Muscle of arm (tissue), 12 donors: ENCODE results near the gene FZD7. TPM values are rescaled to one million over a fixed set of nuclear protein-coding genes. Genes with fewer than 3 reads are reported as not detected.

Experiments used
- DNase-seq: peaks from one replicate; pipeline ENCODE4 v3.0.0-alpha.2; 2013
- polyA plus RNA-seq, 12 donors: library from polyadenylated mRNA; unstranded; fragments of 120-200 nt; gene quantifications; one replicate each; pipeline ENCODE4 v1.2.1, GENCODE V29; 2013; ENCODE audit not compliant: insufficient read length in 12 of 12

Gene FZD7
- polyA plus RNA-seq, 12 donors: 22.3 to 35.5 (median 27.6) TPM; not detected in 1

DNA sequence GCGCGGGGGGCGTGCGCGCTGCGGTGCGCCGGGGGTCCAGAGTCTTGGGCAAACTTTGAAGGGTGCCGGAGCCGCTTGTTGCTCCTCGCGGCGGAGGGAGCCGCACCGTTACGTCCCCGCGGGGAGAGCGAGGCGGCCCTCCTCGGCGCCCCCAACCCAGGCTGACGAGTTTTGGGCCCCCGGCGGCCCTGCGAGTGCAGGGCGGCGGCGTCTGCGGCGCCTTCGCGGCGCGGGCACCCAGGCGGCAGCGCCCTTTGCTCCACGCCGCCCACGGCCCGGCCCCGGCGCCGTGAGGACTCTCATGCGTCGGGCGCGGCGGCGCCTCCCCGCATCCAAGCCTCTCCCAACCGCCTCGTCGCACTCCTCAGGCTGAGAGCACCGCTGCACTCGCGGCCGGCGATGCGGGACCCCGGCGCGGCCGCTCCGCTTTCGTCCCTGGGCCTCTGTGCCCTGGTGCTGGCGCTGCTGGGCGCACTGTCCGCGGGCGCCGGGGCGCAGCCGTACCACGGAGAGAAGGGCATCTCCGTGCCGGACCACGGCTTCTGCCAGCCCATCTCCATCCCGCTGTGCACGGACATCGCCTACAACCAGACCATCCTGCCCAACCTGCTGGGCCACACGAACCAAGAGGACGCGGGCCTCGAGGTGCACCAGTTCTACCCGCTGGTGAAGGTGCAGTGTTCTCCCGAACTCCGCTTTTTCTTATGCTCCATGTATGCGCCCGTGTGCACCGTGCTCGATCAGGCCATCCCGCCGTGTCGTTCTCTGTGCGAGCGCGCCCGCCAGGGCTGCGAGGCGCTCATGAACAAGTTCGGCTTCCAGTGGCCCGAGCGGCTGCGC, 814 bp downstream of the FZD7 start:
- DNase-seq: no peak

GRCh38 chr2:202035089-202035940, 1.7 kb downstream of the FZD7 start:
- peak; percentile 70 for DNase-seq

DNA sequence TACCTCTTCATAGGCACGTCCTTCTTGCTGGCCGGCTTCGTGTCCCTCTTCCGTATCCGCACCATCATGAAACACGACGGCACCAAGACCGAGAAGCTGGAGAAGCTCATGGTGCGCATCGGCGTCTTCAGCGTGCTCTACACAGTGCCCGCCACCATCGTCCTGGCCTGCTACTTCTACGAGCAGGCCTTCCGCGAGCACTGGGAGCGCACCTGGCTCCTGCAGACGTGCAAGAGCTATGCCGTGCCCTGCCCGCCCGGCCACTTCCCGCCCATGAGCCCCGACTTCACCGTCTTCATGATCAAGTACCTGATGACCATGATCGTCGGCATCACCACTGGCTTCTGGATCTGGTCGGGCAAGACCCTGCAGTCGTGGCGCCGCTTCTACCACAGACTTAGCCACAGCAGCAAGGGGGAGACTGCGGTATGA, 2.3 kb downstream of the FZD7 start:
- no peak for DNase-seq

DNA sequence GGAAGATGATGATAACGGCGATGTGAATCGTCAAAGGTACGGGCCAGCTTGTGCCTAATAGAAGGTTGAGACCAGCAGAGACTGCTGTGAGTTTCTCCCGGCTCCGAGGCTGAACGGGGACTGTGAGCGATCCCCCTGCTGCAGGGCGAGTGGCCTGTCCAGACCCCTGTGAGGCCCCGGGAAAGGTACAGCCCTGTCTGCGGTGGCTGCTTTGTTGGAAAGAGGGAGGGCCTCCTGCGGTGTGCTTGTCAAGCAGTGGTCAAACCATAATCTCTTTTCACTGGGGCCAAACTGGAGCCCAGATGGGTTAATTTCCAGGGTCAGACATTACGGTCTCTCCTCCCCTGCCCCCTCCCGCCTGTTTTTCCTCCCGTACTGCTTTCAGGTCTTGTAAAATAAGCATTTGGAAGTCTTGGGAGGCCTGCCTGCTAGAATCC, 3.0 kb downstream of the FZD7 start:
- no peak for DNase-seq

DNA sequence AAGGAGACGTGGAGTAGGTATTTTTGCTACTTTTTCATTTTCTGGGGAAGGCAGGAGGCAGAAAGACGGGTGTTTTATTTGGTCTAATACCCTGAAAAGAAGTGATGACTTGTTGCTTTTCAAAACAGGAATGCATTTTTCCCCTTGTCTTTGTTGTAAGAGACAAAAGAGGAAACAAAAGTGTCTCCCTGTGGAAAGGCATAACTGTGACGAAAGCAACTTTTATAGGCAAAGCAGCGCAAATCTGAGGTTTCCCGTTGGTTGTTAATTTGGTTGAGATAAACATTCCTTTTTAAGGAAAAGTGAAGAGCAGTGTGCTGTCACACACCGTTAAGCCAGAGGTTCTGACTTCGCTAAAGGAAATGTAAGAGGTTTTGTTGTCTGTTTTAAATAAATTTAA, 3.4 kb downstream of the FZD7 start:
- DNase-seq: no peak

DNA sequence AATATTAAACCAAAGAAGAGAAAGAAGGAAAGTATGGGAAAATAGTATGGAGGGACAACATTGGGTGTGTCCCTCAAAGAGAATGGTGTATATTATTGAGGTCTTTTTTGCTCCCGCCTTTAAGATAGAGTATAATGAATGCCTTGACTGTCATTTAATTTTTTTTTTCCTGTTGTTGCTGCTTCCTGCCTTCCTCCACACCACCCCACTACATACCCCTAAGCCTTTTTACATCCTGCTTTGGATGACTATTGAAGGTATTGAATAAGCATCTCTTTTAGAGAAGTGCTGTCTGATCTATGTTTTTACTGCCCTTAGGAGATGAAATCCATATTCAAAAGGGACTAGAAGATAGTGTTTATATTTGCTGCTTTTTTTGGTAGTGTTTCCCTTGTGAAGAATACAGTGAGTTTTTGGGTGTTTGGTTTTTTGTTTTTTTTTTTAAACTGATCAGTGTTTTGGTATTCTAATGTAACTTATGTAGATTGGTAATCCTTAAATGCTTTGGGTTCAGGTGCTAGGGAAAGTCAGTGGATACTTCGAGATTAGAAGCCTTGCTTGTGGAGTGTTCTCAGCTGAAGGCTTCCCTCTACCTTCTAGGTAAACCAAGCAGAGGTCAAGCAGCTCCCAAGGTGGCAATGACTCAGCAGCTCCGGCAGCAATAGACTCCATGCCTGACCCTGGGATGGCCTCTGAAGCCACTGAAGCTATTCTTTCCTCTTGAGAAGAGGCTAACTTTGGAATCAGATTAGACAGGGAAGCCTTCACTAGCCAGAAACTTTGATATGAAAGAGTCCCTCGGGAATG, 5.0 kb downstream of the FZD7 start:
- DNase-seq: no peak

DNA sequence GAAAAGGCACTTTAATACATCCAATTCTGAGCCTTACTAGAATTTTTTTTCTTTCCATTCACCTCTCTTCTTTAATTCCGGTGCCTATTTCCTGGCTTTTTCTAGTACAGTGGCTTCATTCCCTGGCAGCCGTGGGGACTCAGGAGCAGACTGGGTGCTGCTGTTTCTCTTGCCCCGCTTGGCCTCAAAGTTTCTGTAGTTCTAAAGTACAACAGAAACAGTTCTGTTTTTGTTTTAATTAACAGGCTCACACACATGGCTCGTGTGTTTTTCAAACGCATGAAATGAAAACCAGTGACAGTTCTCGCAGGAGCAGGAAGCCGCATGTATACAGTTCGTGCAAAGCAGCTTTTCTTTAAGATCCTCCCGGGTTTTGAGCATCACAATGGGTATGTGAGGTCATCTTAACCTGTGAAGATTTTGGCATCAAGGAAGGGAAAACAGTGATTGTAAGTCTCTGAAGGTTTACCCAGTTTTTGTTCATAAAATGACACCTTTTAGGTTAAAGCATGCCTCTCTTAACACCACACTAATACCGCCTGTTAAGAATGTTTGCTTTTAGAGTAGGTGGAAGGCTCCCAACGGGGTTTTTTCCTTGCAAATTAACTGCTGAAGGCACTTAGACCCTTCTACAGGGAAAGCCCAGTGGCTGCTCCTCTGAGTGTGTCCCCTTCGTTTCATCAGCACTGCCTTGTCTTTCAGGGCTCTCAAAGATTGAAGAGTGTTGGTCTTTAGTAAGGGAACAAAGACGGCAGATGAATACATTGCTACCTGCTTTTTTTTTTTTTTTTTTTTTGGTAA, 5.8 kb downstream of the FZD7 start:
- DNase-seq: no peak

GRCh38 chr2:202040079-202040844, 6.6 kb downstream of the FZD7 start:
- DNase-seq: no peak

- no peak for DNase-seq
Measured at GRCh38 chr2:202042444-202042843, 8.8 kb downstream of the FZD7 start.

DNA sequence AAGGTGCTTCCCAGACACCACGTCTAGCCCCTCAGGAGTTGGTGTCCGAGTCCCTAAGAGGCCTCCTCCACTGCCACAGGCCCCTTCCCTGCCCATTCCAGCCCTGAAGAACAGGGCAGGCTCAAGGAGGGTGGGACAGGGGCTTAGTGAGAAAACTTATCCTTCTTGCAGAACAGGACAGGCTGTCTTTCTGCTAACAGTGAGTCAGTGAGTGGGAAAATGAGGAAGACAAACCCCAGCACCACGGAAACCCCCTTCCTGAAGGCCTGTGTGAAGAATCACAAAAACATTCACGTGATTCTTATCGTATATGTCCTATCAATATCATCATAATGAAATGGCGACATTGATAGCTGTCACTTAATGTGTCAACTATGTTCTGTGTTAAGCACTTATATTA, 9.8 kb downstream of the FZD7 start:
- no peak for DNase-seq

- no peak for DNase-seq
Measured at GRCh38 chr2:202044777-202045176, 11.1 kb downstream of the FZD7 start.

DNA sequence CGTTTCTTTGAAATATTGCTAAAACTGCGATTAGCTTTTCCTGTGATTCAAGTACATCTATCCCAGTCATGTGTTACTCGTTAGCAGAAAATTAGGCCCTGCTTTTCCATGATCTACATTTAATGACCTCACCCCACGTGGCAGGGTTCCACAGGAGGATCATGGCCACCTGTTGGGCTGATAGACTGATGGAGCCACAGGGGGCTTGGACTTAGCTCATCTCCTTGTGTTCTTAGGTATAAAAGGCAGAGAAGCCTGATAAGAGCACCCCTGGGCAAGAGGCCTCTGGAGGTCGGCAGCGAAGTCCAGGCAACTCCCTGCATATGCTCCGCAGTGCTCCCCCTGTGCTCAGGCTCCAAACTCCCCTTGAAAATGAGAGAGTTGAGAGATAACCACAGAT, 12.9 kb downstream of the FZD7 start:
- no peak for DNase-seq

GRCh38 chr2:202049092-202049728, 15.6 kb downstream of the FZD7 start:
- no peak for DNase-seq

- DNase-seq: no peak
Measured at GRCh38 chr2:202049840-202050239, 16.2 kb downstream of the FZD7 start.

DNA sequence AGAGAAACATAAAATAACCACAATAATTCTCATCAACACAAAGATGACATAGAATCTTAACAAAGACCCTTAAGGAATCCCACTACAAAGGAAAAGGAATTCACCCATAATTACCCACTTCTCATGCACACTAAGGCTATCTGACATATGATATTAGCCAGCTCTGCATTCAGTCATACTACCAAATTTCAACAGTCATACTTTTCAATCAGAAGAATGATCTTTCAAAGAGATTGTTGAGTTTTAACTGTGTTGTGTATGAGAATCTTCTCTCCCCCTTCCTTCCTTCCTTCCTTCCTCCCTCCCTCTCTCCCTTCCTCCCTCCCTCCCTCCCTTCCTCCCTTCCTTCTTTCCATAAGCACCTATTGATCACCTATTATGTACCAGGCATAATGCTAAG, 17.0 kb downstream of the FZD7 start:
- no peak for DNase-seq

- DNase-seq: no peak
Measured at GRCh38 chr2:202051499-202052161, 18.0 kb downstream of the FZD7 start.

DNA sequence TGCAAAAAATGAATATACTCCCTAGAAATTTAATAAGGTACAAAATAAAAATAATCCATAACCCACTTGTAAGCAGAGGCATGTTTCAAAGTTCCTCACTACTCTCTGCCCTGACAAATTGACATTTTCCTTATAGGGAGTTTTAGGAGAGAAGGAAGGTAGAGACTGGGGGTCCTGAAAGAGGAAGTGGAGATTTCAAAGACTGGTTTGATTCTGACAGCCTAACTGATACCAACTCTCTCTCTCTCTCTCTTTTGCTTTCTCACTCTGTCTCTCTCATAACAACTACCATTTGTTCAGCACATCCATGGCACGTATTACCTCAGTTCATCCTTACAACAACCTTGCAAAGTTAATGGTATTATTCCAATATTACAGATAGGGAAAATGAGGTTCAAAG, 18.6 kb downstream of the FZD7 start:
- DNase-seq: no peak

DNA sequence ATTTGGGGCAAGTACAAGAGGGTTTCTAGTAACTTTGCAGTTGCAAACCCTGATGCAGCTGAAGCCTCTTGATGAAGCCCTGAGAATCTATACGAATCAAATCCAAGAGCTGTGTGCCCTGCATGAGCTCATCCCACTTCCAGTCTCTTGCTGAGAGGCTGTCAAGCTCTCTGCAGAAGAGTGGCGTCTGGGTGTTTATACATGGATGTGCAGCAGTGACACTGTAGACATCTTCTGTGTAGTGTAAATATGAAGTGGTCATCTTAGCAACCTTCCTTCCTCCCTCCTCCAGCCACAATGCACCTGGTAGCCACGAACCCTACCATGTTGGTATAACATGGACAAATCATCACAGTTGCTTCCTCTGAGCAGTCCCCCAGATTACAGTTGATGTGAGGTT, 21.0 kb downstream of the FZD7 start:
- no peak for DNase-seq

GRCh38 chr2:202056611-202057010, 23.0 kb downstream of the FZD7 start:
- no peak for DNase-seq
